NCI-H1436 treated with DMSO at 0.1 percent for 48 hours (cell line): ENCODE measurements around the gene FIBP.
"Not testable (repeated sequence)": the region's sequence is repeated elsewhere in the genome, so short reads cannot be mapped to it uniquely, and the experiment has no call there.

Source experiments
- DNase-seq: peaks from one replicate; lab custom pipeline; 2025; lab: John Stamatoyannopoulos, UW

Gene FIBP

GRCh38 chr11:65859095-65859811 is 29.0 kb downstream of the FIBP start:
- peak; percentile 96 for DNase-seq

- DNase-seq, result no peak
These were observed 29.6 kb downstream of the FIBP start for GRCh38 chr11:65858681-65859087.

GRCh38 chr11:65857853-65858680 is 30.2 kb downstream of the FIBP start, which contains the start of gene CFL1:
CFL1 (minus strand) TSS chr11:65858180; CDS start chr11:65858099, 81 bp downstream.
- peak; percentile 85 for DNase-seq

GRCh38 chr11:65857500-65857852 is 30.8 kb downstream of the FIBP start:
- DNase-seq, result no peak

- DNase-seq, result no peak
These were observed 31.4 kb downstream of the FIBP start for GRCh38 chr11:65856689-65857499.

- no peak for DNase-seq
These were observed 32.3 kb downstream of the FIBP start for GRCh38 chr11:65855927-65856363.

GRCh38 chr11:65854852-65855837 is 33.1 kb downstream of the FIBP start:
- DNase-seq, result no peak

- no peak for DNase-seq
These were observed 34.1 kb downstream of the FIBP start for GRCh38 chr11:65854161-65854592.

- no peak for DNase-seq
These were observed 34.9 kb downstream of the FIBP start for GRCh38 chr11:65853246-65853979.

- no peak for DNase-seq
These were observed 35.6 kb downstream of the FIBP start for GRCh38 chr11:65852508-65853245.

- DNase-seq, result no peak
These were observed 36.3 kb downstream of the FIBP start for GRCh38 chr11:65851811-65852507.

- no peak for DNase-seq
These were observed 37.1 kb downstream of the FIBP start for GRCh38 chr11:65851083-65851579.

GRCh38 chr11:65850217-65851082 is 37.8 kb downstream of the FIBP start:
- DNase-seq, result no peak

- no peak for DNase-seq
These were observed 38.5 kb downstream of the FIBP start for GRCh38 chr11:65849771-65850216.

- DNase-seq, result no peak
These were observed 38.9 kb downstream of the FIBP start for GRCh38 chr11:65849366-65849765.

- DNase-seq, result not testable (repeated sequence)
These were observed 39.6 kb downstream of the FIBP start for GRCh38 chr11:65848693-65849092.

- no peak for DNase-seq
These were observed 40.5 kb downstream of the FIBP start for GRCh38 chr11:65847746-65848145.
